GM18507 (cell line): ENCODE measurements around the gene RHEB.

Experiments used
- DNase-seq: peaks from one replicate; pipeline ENCODE4 v3.0.0; 2011; ENCODE audit warnings: low read depth; ENCODE audit not compliant: insufficient read length; ENCODE audit errors: extremely low spot score
- FAIRE-seq: peaks from 2 replicates; lab custom pipeline; 2011; peaks lifted over from hg19 to GRCh38; lab: Jason Lieb, UNC

RHEB gene

DNA sequence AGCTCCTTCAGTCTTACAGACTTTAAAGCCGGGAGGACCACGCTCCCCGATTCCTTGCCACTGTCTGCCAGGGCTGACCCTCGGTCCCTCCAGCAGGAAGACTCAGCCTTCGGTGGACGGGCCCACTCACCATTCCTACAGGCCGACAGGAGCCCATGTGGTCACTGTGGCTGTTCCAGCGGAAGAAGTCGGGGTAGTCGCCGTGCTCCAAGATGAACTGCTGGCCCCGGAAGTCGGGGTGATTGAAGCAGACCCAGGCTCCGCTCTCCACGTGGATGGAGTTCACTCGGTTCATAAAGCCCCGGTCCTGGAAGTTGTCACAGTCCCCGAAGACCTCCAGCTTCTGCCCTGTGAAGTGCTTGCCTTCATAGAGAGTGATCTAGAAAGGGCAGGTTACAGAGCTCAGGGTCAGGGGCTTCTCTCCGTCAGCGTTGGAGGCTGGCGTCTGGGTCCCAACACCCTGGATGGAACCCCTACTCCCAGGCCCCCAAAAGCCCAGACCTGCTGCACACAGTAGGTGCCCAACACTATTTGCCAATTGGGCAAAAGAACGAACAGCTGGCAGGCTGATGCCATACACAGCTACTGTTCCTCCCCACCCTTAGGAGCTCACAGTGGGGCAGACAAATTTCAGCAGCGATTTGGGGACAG, 81.7 kb downstream of the RHEB start:
- no peak for FAIRE-seq
- no peak for DNase-seq

DNA sequence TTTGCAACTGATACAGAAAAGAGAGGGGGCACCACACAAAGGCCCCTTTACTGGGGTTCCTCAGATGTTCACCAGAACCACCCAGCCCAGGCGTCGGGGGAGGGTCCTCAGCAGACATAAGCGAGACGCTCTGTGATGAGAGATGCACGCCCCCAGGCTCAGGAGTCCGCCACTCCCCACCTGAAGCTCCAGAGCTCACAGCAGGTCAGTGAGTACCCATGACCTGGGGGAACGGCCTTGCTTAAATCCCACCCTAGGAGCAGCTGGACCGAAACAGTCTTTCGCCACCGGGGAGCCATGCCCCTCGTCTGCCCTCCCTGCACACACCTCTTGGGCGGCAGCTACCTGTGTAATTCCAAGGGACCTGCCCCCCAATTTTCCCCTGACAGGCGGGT, 82.5 kb downstream of the RHEB start:
- FAIRE-seq (no peak), DNase-seq (no peak)

- FAIRE-seq (no peak), DNase-seq (no peak)
Measured at GRCh38 chr7:151436446-151437158, 83.1 kb downstream of the RHEB start.

DNA sequence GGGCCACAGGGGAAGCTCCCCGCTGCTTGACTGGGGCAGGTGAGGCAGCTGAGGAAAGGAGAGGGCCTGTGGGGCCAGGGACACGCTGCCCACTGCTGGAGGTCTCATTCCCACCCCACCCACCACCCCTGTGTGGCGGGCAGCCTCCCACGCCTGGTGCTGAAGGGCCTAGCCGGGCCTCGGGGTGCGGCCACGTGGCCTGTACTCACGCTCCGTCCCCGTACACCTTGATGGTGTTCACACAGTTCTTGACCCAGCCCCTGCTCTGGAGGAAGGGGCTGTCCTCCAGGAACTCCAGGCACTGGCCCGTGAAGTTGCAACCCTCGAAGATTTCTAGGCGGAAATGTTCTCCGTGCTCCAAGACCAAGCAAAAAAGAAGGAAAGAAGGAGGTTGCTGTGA, 83.7 kb downstream of the RHEB start:
- DNase-seq (no peak), FAIRE-seq (no peak)

DNA sequence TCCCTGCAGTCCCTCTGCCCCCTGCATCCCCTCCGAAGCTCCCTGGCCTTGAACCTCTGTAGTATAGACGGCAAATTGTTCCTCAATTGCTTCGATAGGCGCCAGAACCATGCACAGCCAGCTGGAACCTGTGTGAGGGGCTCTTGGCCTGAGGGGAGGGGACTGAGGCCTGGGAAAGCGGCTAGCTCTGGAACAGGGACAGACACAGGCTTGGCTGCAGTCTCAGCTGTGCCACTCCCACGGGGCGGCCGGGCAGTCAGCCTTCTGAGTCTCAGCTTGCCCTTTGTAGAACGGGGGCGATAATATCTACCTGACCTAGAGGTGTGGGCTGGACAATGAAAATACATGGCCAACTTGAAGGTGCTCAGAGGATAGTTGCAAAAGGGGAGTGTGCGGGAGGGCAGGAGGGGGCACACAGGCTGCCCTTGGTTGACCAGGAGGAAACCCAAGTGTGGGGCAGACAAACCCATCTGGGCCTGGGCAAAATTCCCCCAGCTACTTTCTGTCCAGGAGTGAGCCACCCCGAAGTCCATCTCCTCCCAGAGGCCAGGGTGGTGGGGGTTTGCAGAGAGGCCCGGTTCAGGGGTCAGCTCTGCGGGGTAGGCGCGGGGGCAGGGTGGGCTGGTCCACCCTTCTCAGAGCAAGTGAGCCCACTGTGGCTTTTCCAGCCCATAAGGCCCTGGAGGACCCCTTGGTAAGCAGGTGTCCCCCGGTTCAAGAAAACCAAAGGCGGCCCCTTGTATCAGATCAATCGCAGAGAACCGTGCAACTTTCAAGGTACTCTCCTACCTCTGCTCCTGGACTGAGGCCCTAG, 84.4 kb downstream of the RHEB start:
- FAIRE-seq (no peak), DNase-seq (no peak)

DNA sequence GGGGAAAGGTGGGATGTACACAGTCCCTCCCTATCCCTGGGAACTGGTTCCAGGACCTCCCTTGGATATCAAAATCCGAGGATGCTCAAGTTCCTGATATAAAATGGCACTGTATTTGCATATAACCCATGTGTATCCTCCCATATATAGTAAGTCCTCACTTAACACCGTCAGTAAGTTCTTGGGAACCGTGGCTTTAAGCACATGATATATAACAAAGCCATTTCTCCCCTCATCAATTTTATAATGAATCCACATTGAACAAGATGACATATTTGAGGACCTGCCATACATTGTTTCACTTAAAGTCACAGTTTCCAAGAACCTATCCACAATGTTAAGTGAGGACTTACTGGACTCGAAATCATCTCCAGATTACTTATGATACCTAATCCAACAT, 85.1 kb downstream of the RHEB start:
- FAIRE-seq (no peak), DNase-seq (no peak)

- FAIRE-seq (no peak), DNase-seq (no peak)
Measured at GRCh38 chr7:151433721-151434400, 85.8 kb downstream of the RHEB start.

GRCh38 chr7:151432658-151433521, 86.8 kb downstream of the RHEB start:
- DNase-seq: peak; percentile 49

GRCh38 chr7:151431768-151432311, 87.9 kb downstream of the RHEB start:
- no peak for DNase-seq
- FAIRE-seq: no peak

More at GRCh38 chr7:151432658-151433521, 86.8 kb downstream of the RHEB start:
- FAIRE-seq: no peak

DNA sequence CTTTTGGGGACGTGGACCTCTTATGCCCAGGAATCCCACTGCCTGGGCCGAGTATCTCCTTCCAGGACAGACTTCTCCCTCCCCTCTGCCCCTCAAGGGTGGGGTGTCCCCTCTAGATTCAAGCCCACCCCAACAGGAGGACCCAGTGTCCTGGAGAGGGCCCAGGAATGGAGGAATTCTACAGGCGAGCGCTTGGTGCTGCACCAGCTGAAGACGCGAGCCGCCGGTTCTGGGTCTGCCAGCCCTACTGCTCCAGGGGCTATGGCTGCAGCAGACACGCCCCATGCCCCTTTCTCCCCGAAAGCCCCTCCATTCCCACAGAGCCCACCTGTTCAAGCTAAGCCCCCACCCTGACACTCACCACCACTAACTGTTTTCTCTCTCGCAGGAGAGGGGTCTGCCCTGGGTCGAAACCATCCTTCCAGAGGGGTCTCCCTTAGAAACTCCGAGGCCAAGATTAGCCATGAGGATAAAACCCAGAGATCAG, 88.4 kb downstream of the RHEB start:
- FAIRE-seq: no peak
- no peak for DNase-seq

DNA sequence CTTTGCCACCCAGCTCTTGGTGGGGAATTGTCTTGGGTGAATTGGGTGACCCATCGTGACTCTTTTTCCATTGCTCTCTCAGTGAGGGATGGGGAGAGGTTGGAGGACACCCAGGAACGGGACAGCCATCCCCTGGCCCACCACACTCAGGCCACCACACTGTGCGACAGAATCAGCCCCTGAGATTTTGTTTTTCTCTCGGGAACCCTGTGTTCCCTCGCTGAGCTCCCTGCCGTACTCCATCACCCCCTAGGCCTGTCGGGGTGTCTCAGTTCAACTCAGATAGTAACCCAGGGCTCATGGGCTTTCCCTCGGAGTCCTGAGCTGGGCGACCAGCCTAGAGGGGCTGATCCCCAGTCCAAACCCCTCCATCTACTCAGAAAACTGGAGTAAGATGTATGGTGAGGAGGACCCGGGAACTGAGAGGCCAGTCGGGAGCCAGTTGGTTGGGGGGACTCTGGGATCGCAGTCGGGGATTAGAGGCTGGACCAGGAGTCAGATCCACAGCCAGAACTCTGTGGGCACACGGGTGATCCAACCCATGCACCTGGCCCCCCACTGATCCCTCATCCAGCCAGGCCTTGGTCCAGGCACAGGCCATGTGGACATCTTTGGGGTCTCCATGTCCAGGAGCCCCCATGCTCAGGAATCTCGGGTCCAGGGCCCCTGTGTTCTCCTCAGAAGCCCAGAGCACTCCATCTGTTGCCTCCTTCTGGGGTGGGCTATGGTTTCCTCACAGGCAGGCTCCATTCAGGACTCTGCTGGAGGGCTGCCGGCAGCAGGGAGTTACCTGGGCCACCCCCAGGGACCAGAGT, 89.1 kb downstream of the RHEB start:
- DNase-seq (no peak), FAIRE-seq (no peak)

- DNase-seq: peak; percentile 39
- FAIRE-seq: peak; percentile 68
Measured at GRCh38 chr7:151429560-151430331, 89.9 kb downstream of the RHEB start.

GRCh38 chr7:151429237-151429559, 90.5 kb downstream of the RHEB start:
- FAIRE-seq (no peak), DNase-seq (no peak)

- DNase-seq: no peak
Measured at GRCh38 chr7:151428378-151429236, 91.1 kb downstream of the RHEB start.

DNA sequence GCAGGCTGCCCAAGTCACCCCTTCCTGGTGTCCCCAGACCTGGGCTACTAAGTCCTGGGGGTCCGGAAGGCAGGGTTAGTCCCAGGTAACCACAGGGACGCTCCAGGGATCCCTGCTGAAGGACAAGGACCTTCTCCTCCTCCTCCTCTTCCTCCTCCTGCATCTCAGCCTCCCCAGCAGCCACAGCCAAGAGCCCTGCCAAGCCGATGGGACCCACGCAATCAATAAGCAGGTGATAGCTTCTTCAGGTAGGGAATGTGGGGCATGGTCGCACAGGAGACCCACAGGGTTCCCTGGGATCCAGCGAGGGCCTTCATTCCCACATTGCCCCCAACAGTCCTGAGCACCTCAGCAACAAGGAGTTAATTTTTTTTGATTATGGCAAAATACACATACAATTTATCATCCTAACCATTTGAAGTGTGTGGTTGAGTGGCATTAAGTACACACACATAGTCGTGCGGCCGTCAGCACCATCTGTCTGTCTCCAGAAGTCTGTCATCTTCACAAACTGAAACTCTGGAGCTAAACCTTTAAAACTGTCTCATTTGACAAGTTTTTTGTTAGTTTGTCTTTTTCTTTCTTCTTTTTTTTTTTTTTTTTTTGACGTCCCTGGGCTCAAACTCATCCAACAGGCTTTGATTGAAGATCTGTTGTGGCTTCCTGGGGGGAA, 91.9 kb downstream of the RHEB start:
- DNase-seq (no peak), FAIRE-seq (no peak)

More at GRCh38 chr7:151428378-151429236, 91.1 kb downstream of the RHEB start:
- no peak for FAIRE-seq
